Esophagus (tissue), 2 donors: ENCODE data around the gene NOTCH1. TPM values are rescaled to one million over a fixed set of nuclear protein-coding genes. Genes with fewer than 3 reads are reported as not detected.

Source experiments
- H3K27ac ChIP-seq, 2 donors: one replicate each; pipeline ENCODE4 v1.5.1; 2013; ENCODE audit warnings: low read depth in 2 of 2, mild to moderate bottlenecking in 2 of 2, inconsistent platforms in 1 of 2, low read length in 1 of 2, moderate library complexity in 1 of 2
- H3K27me3 ChIP-seq, 2 donors: one replicate each; pipeline ENCODE4 v1.6.1; 2013; ENCODE audit warnings: low read length in 2 of 2, control low read depth in 1 of 2, mild to moderate bottlenecking in 1 of 2; ENCODE audit not compliant: insufficient read depth in 2 of 2, control insufficient read depth in 1 of 2
- H3K36me3 ChIP-seq, 2 donors: one replicate each; pipeline ENCODE4 v1.6.1; 2013; ENCODE audit warnings: low read length in 1 of 2; ENCODE audit not compliant: control insufficient read depth in 2 of 2, insufficient read depth in 2 of 2
- H3K4me1 ChIP-seq, 2 donors: one replicate each; pipeline ENCODE4 v1.6.1; 2013; ENCODE audit warnings: low read length in 1 of 2; ENCODE audit not compliant: control insufficient read depth in 2 of 2, insufficient read depth in 2 of 2
- H3K4me3 ChIP-seq, 2 donors: one replicate each; pipeline ENCODE4 v1.5.1; 2013; ENCODE audit warnings: low read length in 2 of 2, mild to moderate bottlenecking in 2 of 2, low read depth in 1 of 2, moderate library complexity in 1 of 2
- H3K9me3 ChIP-seq, 2 donors: one replicate each; pipeline ENCODE4 v1.6.1; 2013; ENCODE audit warnings: mild to moderate bottlenecking in 2 of 2, low read depth in 1 of 2, low read length in 1 of 2, moderate library complexity in 1 of 2; ENCODE audit not compliant: control insufficient read depth in 2 of 2, insufficient read depth in 1 of 2
- WGBS, 2 donors: extraction: QIAGEN DNeasy Blood & Tissue Kit; methylation state at CpG; one replicate each; pipeline ENCODE4 v1.1.7; 2013; 5-methylcytosine and 5-hydroxymethylcytosine counted together
- polyA plus RNA-seq, 2 donors: library from polyadenylated mRNA; stranded (reverse); fragments of 200-250 nt; gene quantifications; one replicate each; pipeline ENCODE4 v1.2.3, GENCODE V29; 2013
- donor health status: healthy with polysubstance abuse.
- donor health status: Bipolar disorder and iron deficiency.

Gene NOTCH1
- polyA plus RNA-seq, 2 donors, result 9.6 to 19.8 TPM

GRCh38 chr9:136557036-136557435 is 11.2 kb upstream of the NOTCH1 start:
- H3K27me3 ChIP-seq, result no peaks in the 10 kb centered on the region
- 78 to 86% methylated on average over 9 to 10 of the region's 10 CpGs for WGBS, 2 donors
- H3K9me3 ChIP-seq, result peaks cover 0 to 5% of the 10 kb centered on the region in 2 donors
- no peak overlapping the region for H3K4me3 ChIP-seq
- no peak overlapping the region for H3K27ac ChIP-seq
- H3K36me3 ChIP-seq, result no peaks in the 10 kb centered on the region
- peaks cover 5 to 9% of the 10 kb centered on the region in 2 donors for H3K4me1 ChIP-seq

GRCh38 chr9:136556166-136556565 is 10.3 kb upstream of the NOTCH1 start:
- Histone ChIP-seq H3K36me3 (no peaks in the 10 kb centered on the region), H3K27ac (no peak overlapping the region), H3K4me1 (peaks cover 5 to 9% of the 10 kb centered on the region in 2 donors), H3K9me3 (peaks cover 0 to 5% of the 10 kb centered on the region in 2 donors), H3K4me3 (no peak overlapping the region), H3K27me3 (no peaks in the 10 kb centered on the region)
- WGBS, 2 donors, result 88% methylated on average over 18 of the region's 18 CpGs

- Histone ChIP-seq H3K9me3 (peaks cover 0 to 5% of the 10 kb centered on the region in 2 donors), H3K4me1 (peaks cover 8 to 21% of the 10 kb centered on the region in 2 donors), H3K36me3 (no peaks in the 10 kb centered on the region), H3K27me3 (no peaks in the 10 kb centered on the region), H3K27ac (no peak overlapping the region), H3K4me3 (no peak overlapping the region)
- WGBS, 2 donors, result 58 to 69% methylated on average over 19 of the region's 19 CpGs
Measured at GRCh38 chr9:136554870-136555269, 9.0 kb upstream of the NOTCH1 start.

GRCh38 chr9:136553581-136553980 is 7.7 kb upstream of the NOTCH1 start:
- Histone ChIP-seq H3K4me1 (peaks cover 8 to 27% of the 10 kb centered on the region in 2 donors), H3K4me3 (no peak overlapping the region), H3K9me3 (no peaks in the 10 kb centered on the region), H3K36me3 (no peaks in the 10 kb centered on the region), H3K27ac (no peak overlapping the region), H3K27me3 (no peaks in the 10 kb centered on the region)
- 89 to 91% methylated on average over 14 of the region's 14 CpGs for WGBS, 2 donors

- Histone ChIP-seq H3K36me3 (no peaks in the 10 kb centered on the region), H3K9me3 (no peaks in the 10 kb centered on the region), H3K27ac (peak overlapping the region; percentile 80 to 81), H3K4me1 (peaks cover 8 to 32% of the 10 kb centered on the region in 2 donors), H3K4me3 (no peak overlapping the region), H3K27me3 (no peaks in the 10 kb centered on the region)
- 17 to 38% methylated on average over 22 of the region's 22 CpGs for WGBS, 2 donors
Measured at GRCh38 chr9:136552117-136552703, 6.4 kb upstream of the NOTCH1 start.

GRCh38 chr9:136551401-136552116 is 5.7 kb upstream of the NOTCH1 start:
- H3K36me3 ChIP-seq, result no peaks in the 10 kb centered on the region
- WGBS, 2 donors, result 11 to 27% methylated on average over 22 of the region's 22 CpGs
- H3K4me1 ChIP-seq, result peaks cover 12 to 36% of the 10 kb centered on the region in 2 donors

GRCh38 chr9:136550439-136551289 is 4.8 kb upstream of the NOTCH1 start:
- Histone ChIP-seq H3K27ac (peak overlapping the region; percentile 80 to 83), H3K4me1 (peaks cover 12 to 36% of the 10 kb centered on the region in 2 donors), H3K36me3 (no peaks in the 10 kb centered on the region), H3K27me3 (no peaks in the 10 kb centered on the region), H3K4me3 (no peak overlapping the region), H3K9me3 (no peaks in the 10 kb centered on the region)
- 47 to 51% methylated on average over 13 of the region's 13 CpGs for WGBS, 2 donors

More at GRCh38 chr9:136551401-136552116, 5.7 kb upstream of the NOTCH1 start:
- Histone ChIP-seq H3K4me3 (no peak overlapping the region), H3K27me3 (no peaks in the 10 kb centered on the region), H3K9me3 (no peaks in the 10 kb centered on the region), H3K27ac (peak overlapping the region; percentile 81 to 83)

GRCh38 chr9:136549010-136549980 is 3.4 kb upstream of the NOTCH1 start:
- Histone ChIP-seq H3K4me3 (no peak overlapping the region), H3K4me1 (peaks cover 9 to 30% of the 10 kb centered on the region in 2 donors), H3K36me3 (no peaks in the 10 kb centered on the region), H3K27me3 (no peaks in the 10 kb centered on the region), H3K27ac (peak overlapping the region in 1 of 2 donors; percentile 99), H3K9me3 (no peaks in the 10 kb centered on the region)
- 81 to 84% methylated on average over 28 to 29 of the region's 29 CpGs for WGBS, 2 donors
